ENCODE measurements around the gene FAM110A. TPM values are rescaled to one million over a fixed set of nuclear protein-coding genes. Genes with fewer than 3 reads are reported as not detected.
A peak's percentile ranks its signal among the peaks of the same experiment; 100 is the strongest.

The FAM110A gene
- total and polyA plus RNA-seq, 2 of the 8 experiments (the other 6 are each of a cell fraction or from before 2014, with no cell fraction given) = 10.1 to 10.9 TPM

DNA sequence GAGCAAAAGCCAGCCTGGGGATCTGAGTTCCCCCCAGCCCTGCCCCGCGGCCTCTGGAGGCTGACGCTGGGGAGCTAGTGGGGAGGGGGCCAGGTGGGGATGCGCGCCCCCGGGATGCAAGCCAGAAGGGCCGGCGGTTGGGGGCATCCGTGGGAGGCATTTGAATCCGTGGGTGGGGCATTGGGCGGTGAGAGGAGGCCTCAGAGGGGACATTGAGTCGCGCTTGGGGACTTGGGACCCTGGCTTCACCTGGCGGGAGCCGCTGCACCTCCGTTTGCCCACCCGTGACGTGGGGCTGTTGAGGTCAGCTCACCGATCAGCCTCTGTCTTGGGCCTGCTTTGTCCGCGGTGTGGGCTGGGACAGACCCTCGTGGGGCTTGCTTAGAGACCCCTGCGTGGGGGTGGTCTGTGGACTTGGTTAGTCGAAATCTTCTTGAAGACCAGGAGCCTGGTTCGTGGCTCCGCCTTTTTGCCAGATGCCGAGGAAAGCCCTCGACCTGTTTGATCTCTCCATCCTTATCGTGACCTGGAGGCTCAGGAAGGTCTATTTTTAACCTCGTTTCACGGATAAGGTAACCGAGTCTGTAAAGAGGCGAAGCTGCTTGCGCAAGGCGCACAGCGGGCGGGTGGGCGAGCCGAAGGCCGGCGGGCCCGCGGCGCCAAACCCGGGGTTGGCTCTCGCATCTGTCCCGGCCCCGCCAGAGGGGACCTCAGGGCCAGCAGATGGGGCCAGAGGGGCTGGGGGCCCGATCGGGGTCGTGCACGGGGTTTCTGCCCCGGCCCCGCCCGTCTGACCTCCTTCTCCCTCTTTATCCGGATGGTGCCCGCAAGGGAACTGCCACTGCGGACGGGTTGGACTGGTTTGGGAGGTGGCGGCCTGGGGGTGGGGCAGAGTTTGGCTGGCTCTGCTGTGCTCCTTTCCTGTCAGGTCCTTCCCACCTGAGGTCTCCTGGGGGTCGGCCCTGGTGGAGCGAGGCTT, 8.3 kb downstream of the FAM110A start (continued):
- no peak for TF ChIP-seq NANOG (IDR thresholded peaks at IDR 0.05; ENCODE audit: insufficient read depth, low read depth, low read length, poor library complexity, severe bottlenecking)
- TF ChIP-seq TEAD4 (IDR thresholded peaks at IDR 0.05; ENCODE audit: low read depth, low read length) = no peak
- TF ChIP-seq POLR2AphosphoS5 (IDR thresholded peaks at IDR 0.05; ENCODE audit: low read depth, low read length) = no peak
- TF ChIP-seq EP300 (IDR thresholded peaks at IDR 0.05; ENCODE audit: borderline replicate concordance in 1 of 2, low read depth in 2 of 2, low read length in 2 of 2) = no peak
- no peak for TF ChIP-seq KDM5A (IDR thresholded peaks at IDR 0.05; ENCODE audit: low read length)
- peak in 1 of 2 experiments; percentile 1; a peak in 1 of 4 replicates for TF ChIP-seq RAD21 (IDR thresholded peaks at IDR 0.05 in 1 of 2, conservative IDR thresholded peaks at IDR 0.05 in 1 of 2; ENCODE audit: low read depth in 2 of 2, low read length in 2 of 2)
- no peak for TF ChIP-seq BCL11A (IDR thresholded peaks at IDR 0.05; ENCODE audit: low read depth in 2 of 2, low read length in 2 of 2)
- TF ChIP-seq TAF1 (IDR thresholded peaks at IDR 0.05; ENCODE audit: low read depth, low read length) = 0 out of 2 replicates have a peak, but pooled peaks have one; percentile 21
- TF ChIP-seq, protein P1, sequence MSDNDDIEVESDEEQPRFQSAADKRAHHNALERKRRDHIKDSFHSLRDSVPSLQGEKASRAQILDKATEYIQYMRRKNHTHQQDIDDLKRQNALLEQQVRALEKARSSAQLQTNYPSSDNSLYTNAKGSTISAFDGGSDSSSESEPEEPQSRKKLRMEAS (IDR thresholded peaks at IDR 0.05) = 0 out of 2 replicates have a peak, but pooled peaks have one; percentile 9
- TF ChIP-seq KDM4A (IDR thresholded peaks at IDR 0.05; ENCODE audit: low read depth, low read length, severe bottlenecking) = peak; percentile 16
- no peak for TF ChIP-seq RXRA (IDR thresholded peaks at IDR 0.05; ENCODE audit: insufficient read depth, low read depth, low read length)
- no peak for TF ChIP-seq RFX5 (IDR thresholded peaks at IDR 0.05; ENCODE audit: borderline replicate concordance, low read depth, low read length)
- TF ChIP-seq, protein P2, sequence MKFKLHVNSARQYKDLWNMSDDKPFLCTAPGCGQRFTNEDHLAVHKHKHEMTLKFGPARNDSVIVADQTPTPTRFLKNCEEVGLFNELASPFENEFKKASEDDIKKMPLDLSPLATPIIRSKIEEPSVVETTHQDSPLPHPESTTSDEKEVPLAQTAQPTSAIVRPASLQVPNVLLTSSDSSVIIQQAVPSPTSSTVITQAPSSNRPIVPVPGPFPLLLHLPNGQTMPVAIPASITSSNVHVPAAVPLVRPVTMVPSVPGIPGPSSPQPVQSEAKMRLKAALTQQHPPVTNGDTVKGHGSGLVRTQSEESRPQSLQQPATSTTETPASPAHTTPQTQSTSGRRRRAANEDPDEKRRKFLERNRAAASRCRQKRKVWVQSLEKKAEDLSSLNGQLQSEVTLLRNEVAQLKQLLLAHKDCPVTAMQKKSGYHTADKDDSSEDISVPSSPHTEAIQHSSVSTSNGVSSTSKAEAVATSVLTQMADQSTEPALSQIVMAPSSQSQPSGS (IDR thresholded peaks at IDR 0.05; ENCODE audit: low read length) = no peak
- no peak for TF ChIP-seq RNF2 (IDR thresholded peaks at IDR 0.05; ENCODE audit: borderline replicate concordance, low read depth, low read length, missing control alignments, poor library complexity, severe bottlenecking)
- no peak for TF ChIP-seq SIN3A (conservative IDR thresholded peaks at IDR 0.05 in 1 of 2, IDR thresholded peaks at IDR 0.05 in 1 of 2; ENCODE audit: low read depth in 1 of 2, low read length in 2 of 2)
- TF ChIP-seq SP1 (IDR thresholded peaks at IDR 0.05; ENCODE audit: low read depth, low read length) = peak; percentile 44; the same call in 1 of the 2 replicates
- no peak for TF ChIP-seq EZH2 (IDR thresholded peaks at IDR 0.05; ENCODE audit: low read depth, low read length, severe bottlenecking)
